GM12878 (cell line): ENCODE data around the gene MLKL. TPM values are rescaled to one million over a fixed set of nuclear protein-coding genes. Genes with fewer than 3 reads are reported as not detected.

Source experiments
- polyA plus RNA-seq, 11 experiments: library from polyadenylated mRNA; depleted of rRNA in 4 of 11; unstranded in 6 of 11; stranded (reverse) in 5 of 11; fragments of >200 nt; fragmentation: Nextera tagmentation in 4 of 11; fragmentation: Illumina TruSeq in 1 of 11; extraction: Ambion mirVana in 4 of 11; extraction: Trizol in 1 of 11; gene quantifications; 1 replicate in 1 of 11; 2 replicates in 10 of 11; pipeline versions ENCODE4 v1.2.1 to v1.2.3, GENCODE V29; 2011 to 2016; ENCODE audit warnings: inconsistent platforms in 2 of 11, missing spikeins in 2 of 11, low read depth in 1 of 11
- total RNA-seq, 4 experiments: library from RNA; depleted of rRNA in 3 of 4; stranded (reverse); fragments of >200 nt in 3 of 4; fragmentation: Illumina TruSeq in 1 of 4; extraction: Trizol in 1 of 4; gene quantifications; 2 replicates each; pipeline versions ENCODE4 v1.2.1 to v1.2.3, GENCODE V29; 2013 to 2021

MLKL gene
- total and polyA plus RNA-seq, 10 of the 15 experiments (the other 5 are each of a cell fraction or from before 2014, with no cell fraction given): 3.8 to 14.5 (median 11.2) TPM

Other genes starting within 250 kb of the MLKL start
- gene GLG1, start 93.7 kb downstream of the MLKL start, total RNA-seq (2014; rRNA removed): 27.0 and 31.0 TPM in 2 replicates
- gene GLG1, start 93.7 kb downstream of the MLKL start, total RNA-seq (2014; rRNA removed; fragmentation: Illumina TruSeq; extraction: Trizol): 28.5 and 29.0 TPM in 2 replicates
- 41.9 and 45.5 TPM in 2 replicates for gene GLG1, start 93.7 kb downstream of the MLKL start, total RNA-seq (2021)
- gene GLG1, start 93.7 kb downstream of the MLKL start, polyA plus RNA-seq (2011; rRNA removed): 32.4 and 42.4 TPM in 2 replicates
- gene GLG1, start 93.7 kb downstream of the MLKL start, polyA plus RNA-seq (2014; fragmentation: Illumina TruSeq; extraction: Trizol): 24.3 and 27.4 TPM in 2 replicates
- gene GLG1, start 93.7 kb downstream of the MLKL start, polyA plus RNA-seq (2014; fragmentation: Nextera tagmentation; extraction: Ambion mirVana): 1 to 10 TPM; 7.6 to 9.6 TPM
- gene GLG1, start 93.7 kb downstream of the MLKL start, polyA plus RNA-seq (2014; rRNA removed): 22.4 and 24.5 TPM in 2 replicates
- 10 to 100 TPM; 41.0 to 49.4 TPM for gene GLG1, start 93.7 kb downstream of the MLKL start, polyA plus RNA-seq (2016; fragmentation: Nextera tagmentation; extraction: Ambion mirVana)
- 52.0 and 53.5 TPM in 2 replicates for gene RFWD3, start 34.0 kb downstream of the MLKL start, total RNA-seq (2014; rRNA removed)
- gene RFWD3, start 34.0 kb downstream of the MLKL start, total RNA-seq (2014; rRNA removed; fragmentation: Illumina TruSeq; extraction: Trizol): 52.1 and 53.3 TPM in 2 replicates
- gene RFWD3, start 34.0 kb downstream of the MLKL start, total RNA-seq (2021): 73.5 and 78.5 TPM in 2 replicates
- gene RFWD3, start 34.0 kb downstream of the MLKL start, polyA plus RNA-seq (2011; rRNA removed): 52.6 and 52.8 TPM in 2 replicates
- 54.7 and 56.5 TPM in 2 replicates for gene RFWD3, start 34.0 kb downstream of the MLKL start, polyA plus RNA-seq (2014; fragmentation: Illumina TruSeq; extraction: Trizol)
- 10 to 100 TPM; 10.7 to 16.3 TPM for gene RFWD3, start 34.0 kb downstream of the MLKL start, polyA plus RNA-seq (2014; fragmentation: Nextera tagmentation; extraction: Ambion mirVana)
- 45.8 and 50.4 TPM in 2 replicates for gene RFWD3, start 34.0 kb downstream of the MLKL start, polyA plus RNA-seq (2014; rRNA removed)
- gene RFWD3, start 34.0 kb downstream of the MLKL start, polyA plus RNA-seq (2016; fragmentation: Nextera tagmentation; extraction: Ambion mirVana): 10 to 100 TPM; 46.7 to 50.1 TPM
- 0.05 and 0.73 TPM in 2 replicates for gene FA2H, start 74.0 kb upstream of the MLKL start, total RNA-seq (2014; rRNA removed)
- 0.18 and 0.60 TPM in 2 replicates for gene FA2H, start 74.0 kb upstream of the MLKL start, total RNA-seq (2014; rRNA removed; fragmentation: Illumina TruSeq; extraction: Trizol)
- gene FA2H, start 74.0 kb upstream of the MLKL start, total RNA-seq (2021): 0.27 and 0.38 TPM in 2 replicates
- 0.54 and 0.61 TPM in 2 replicates for gene FA2H, start 74.0 kb upstream of the MLKL start, polyA plus RNA-seq (2011; rRNA removed)
- gene FA2H, start 74.0 kb upstream of the MLKL start, polyA plus RNA-seq (2014; fragmentation: Illumina TruSeq; extraction: Trizol): 0.66 and 16.7 TPM in 2 replicates
- under 1 TPM in 1 of 2 experiments, not detected in 1; 0.05 TPM for gene FA2H, start 74.0 kb upstream of the MLKL start, polyA plus RNA-seq (2014; fragmentation: Nextera tagmentation; extraction: Ambion mirVana)
- 0.08 and 0.51 TPM in 2 replicates for gene FA2H, start 74.0 kb upstream of the MLKL start, polyA plus RNA-seq (2014; rRNA removed)
- gene FA2H, start 74.0 kb upstream of the MLKL start, polyA plus RNA-seq (2016; fragmentation: Nextera tagmentation; extraction: Ambion mirVana): not detected